OCI-LY1 (cell line): ENCODE measurements around the gene RAD9B.

Experiments used
- H2AFZ ChIP-seq: fragments of 200-600 bp; sonication (generic), shearing (Covaris generic); 2 replicates; pipeline ENCODE4 v1.6.0; 2014; ENCODE audit warnings: antibody characterized with exemption, mild to moderate bottlenecking, low read length
- H3F3A ChIP-seq: fragments of 200-600 bp; sonication (generic), shearing (Covaris generic); 2 replicates; pipeline ENCODE4 v1.6.0; 2014; ENCODE audit warnings: mild to moderate bottlenecking, antibody characterized with exemption, low read length, moderate library complexity; ENCODE audit not compliant: insufficient read depth
- H3K27ac ChIP-seq: fragments of 200-600 bp; sonication (generic); 2 replicates; pipeline ENCODE4 v1.5.1; 2014; ENCODE audit warnings: low read length, mixed run types, mild to moderate bottlenecking, low read depth; ENCODE audit not compliant: poor library complexity, severe bottlenecking
- H3K27me3 ChIP-seq: fragments of 200-600 bp; sonication (generic); 2 replicates; pipeline ENCODE4 v1.6.0; 2014; ENCODE audit warnings: antibody characterized with exemption, mild to moderate bottlenecking, low read length, moderate library complexity; ENCODE audit not compliant: insufficient read depth
- H3K36me3 ChIP-seq: fragments of 200-600 bp; sonication (generic); 2 replicates; pipeline ENCODE4 v1.6.1; 2014; ENCODE audit warnings: mild to moderate bottlenecking, antibody characterized with exemption, low read length, moderate library complexity, mixed read lengths; ENCODE audit not compliant: insufficient read depth
- H3K4me1 ChIP-seq: fragments of 200-600 bp; sonication (generic); 2 replicates; pipeline ENCODE4 v1.5.1; 2014; ENCODE audit warnings: mild to moderate bottlenecking, low read length, moderate library complexity; ENCODE audit not compliant: insufficient read depth, severe bottlenecking
- H3K4me2 ChIP-seq: fragments of 200-600 bp; sonication (generic), shearing (Covaris generic); 2 replicates; pipeline ENCODE4 v1.6.1; 2014; ENCODE audit warnings: low read length
- H3K4me3 ChIP-seq: fragments of 200-600 bp; sonication (generic); 2 replicates; pipeline ENCODE4 v1.5.1; 2014; ENCODE audit warnings: low read length, low read depth, mild to moderate bottlenecking, mixed read lengths; ENCODE audit not compliant: poor library complexity, severe bottlenecking
- H3K79me2 ChIP-seq: fragments of 200-600 bp; shearing (Covaris generic); 2 replicates; pipeline ENCODE4 v1.6.1; 2016; ENCODE audit warnings: mixed run types, low read length, mixed read lengths; ENCODE audit not compliant: insufficient read depth
- H3K9ac ChIP-seq: fragments of 200-600 bp; sonication (generic), shearing (Covaris generic); 2 replicates; pipeline ENCODE4 v1.6.1; 2014; ENCODE audit warnings: mild to moderate bottlenecking, low read length, mixed read lengths
- H3K9me2 ChIP-seq: fragments of 200-600 bp; sonication (generic), shearing (Covaris generic); 2 replicates; pipeline ENCODE4 v1.6.1; 2014; ENCODE audit warnings: low read depth, mild to moderate bottlenecking, low read length, mixed read lengths
- H3K9me3 ChIP-seq: fragments of 200-600 bp; shearing (Covaris generic); 2 replicates; pipeline ENCODE4 v1.6.1; 2014; ENCODE audit warnings: low read length, mixed read lengths
- H4K20me1 ChIP-seq: fragments of 200-600 bp; sonication (generic), shearing (Covaris generic); 2 replicates; pipeline ENCODE4 v1.6.0; 2016; ENCODE audit warnings: mild to moderate bottlenecking, low read length; ENCODE audit not compliant: insufficient read depth
- EZH2 ChIP-seq: fragments of 200-600 bp; sonication (generic), shearing (Covaris generic); IDR thresholded peaks from 2 replicates; pipeline ENCODE4 v1.8.0; 2017; ENCODE audit warnings: borderline replicate concordance, mixed run types, mild to moderate bottlenecking, antibody characterized with exemption, low read length, moderate library complexity, mixed read lengths
- TF ChIP-seq, protein P1 (sequence below): fragments of 200-600 bp; sonication (generic), shearing (Covaris generic); IDR thresholded peaks from 2 replicates; pipeline ENCODE4 v1.5.1; 2017; ENCODE audit warnings: mild to moderate bottlenecking, antibody characterized with exemption, low read length, moderate library complexity, mixed read lengths

The RAD9B gene

GRCh38 chr12:110537605-110538409, 35.7 kb downstream of the RAD9B start:
- no peak overlapping the region for H3K27ac ChIP-seq

GRCh38 chr12:110538869-110539622, 36.9 kb downstream of the RAD9B start:
- Histone ChIP-seq H3K9ac (no peak overlapping the region), H3K9me3 (no peaks in the 10 kb centered on the region), H3K4me3 (no peak overlapping the region), H2AFZ (no peak overlapping the region), H3K4me2 (no peak overlapping the region), H3K79me2 (no peaks in the 10 kb centered on the region), H4K20me1 (no peaks in the 10 kb centered on the region), H3K27me3 (no peaks in the 10 kb centered on the region), H3K36me3 (peaks cover 74% of the 10 kb centered on the region), H3K27ac (no peak overlapping the region), H3K4me1 (no peaks in the 10 kb centered on the region), H3F3A (no peaks in the 10 kb centered on the region), H3K9me2 (no peaks in the 10 kb centered on the region)
- no peak for TF ChIP-seq EZH2
- TF ChIP-seq, protein P1, sequence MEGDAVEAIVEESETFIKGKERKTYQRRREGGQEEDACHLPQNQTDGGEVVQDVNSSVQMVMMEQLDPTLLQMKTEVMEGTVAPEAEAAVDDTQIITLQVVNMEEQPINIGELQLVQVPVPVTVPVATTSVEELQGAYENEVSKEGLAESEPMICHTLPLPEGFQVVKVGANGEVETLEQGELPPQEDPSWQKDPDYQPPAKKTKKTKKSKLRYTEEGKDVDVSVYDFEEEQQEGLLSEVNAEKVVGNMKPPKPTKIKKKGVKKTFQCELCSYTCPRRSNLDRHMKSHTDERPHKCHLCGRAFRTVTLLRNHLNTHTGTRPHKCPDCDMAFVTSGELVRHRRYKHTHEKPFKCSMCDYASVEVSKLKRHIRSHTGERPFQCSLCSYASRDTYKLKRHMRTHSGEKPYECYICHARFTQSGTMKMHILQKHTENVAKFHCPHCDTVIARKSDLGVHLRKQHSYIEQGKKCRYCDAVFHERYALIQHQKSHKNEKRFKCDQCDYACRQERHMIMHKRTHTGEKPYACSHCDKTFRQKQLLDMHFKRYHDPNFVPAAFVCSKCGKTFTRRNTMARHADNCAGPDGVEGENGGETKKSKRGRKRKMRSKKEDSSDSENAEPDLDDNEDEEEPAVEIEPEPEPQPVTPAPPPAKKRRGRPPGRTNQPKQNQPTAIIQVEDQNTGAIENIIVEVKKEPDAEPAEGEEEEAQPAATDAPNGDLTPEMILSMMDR: no peak

More at GRCh38 chr12:110537605-110538409, 35.7 kb downstream of the RAD9B start:
- no peak overlapping the region for H3K9ac ChIP-seq
- no peaks in the 10 kb centered on the region for H3K4me1 ChIP-seq
- no peaks in the 10 kb centered on the region for H3K27me3 ChIP-seq
- peaks cover 71% of the 10 kb centered on the region for H3K36me3 ChIP-seq
- no peaks in the 10 kb centered on the region for H3K79me2 ChIP-seq
- no peaks in the 10 kb centered on the region for H4K20me1 ChIP-seq
- TF ChIP-seq EZH2: no peak
- TF ChIP-seq, protein P1: no peak
- H3K4me3 ChIP-seq: no peak overlapping the region
- no peaks in the 10 kb centered on the region for H3K9me2 ChIP-seq
- H3K9me3 ChIP-seq: no peaks in the 10 kb centered on the region
- H2AFZ ChIP-seq: no peak overlapping the region
- no peak overlapping the region for H3K4me2 ChIP-seq
- H3F3A ChIP-seq: no peaks in the 10 kb centered on the region

DNA sequence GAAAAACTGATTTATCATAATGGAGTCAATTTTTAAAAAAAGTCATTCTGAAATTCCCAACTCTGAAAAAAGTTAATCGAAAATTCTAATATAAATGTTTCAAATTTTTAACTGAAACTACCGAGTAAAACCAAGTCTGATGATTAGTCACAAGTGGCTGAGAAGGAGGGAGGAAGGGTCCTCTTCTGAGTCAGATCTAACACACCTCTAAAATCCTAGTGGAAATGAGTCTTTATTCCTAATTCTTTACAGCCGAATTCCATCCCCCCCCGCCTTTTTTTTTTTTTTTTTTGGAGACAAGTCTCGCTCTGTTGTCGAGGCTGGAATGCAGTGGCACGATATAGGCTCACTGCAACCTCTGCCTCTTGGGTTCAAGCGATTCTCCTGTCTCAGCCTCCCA, 37.9 kb downstream of the RAD9B start:
- Histone ChIP-seq H3K27me3 (no peaks in the 10 kb centered on the region), H3F3A (no peaks in the 10 kb centered on the region), H2AFZ (no peak overlapping the region), H3K36me3 (peaks cover 70% of the 10 kb centered on the region), H3K9me2 (no peaks in the 10 kb centered on the region), H3K79me2 (no peaks in the 10 kb centered on the region), H3K4me3 (no peak overlapping the region), H4K20me1 (no peaks in the 10 kb centered on the region), H3K4me2 (no peak overlapping the region), H3K4me1 (no peaks in the 10 kb centered on the region), H3K27ac (no peak overlapping the region), H3K9ac (no peak overlapping the region), H3K9me3 (no peaks in the 10 kb centered on the region)
- no peak for TF ChIP-seq EZH2
- TF ChIP-seq, protein P1: no peak
